ENCODE measurements around the gene VPS41.

VPS41 gene

GRCh38 chr7:38703093-38703492 lies 205.9 kb downstream of the VPS41 start:
- H3K4me1 ChIP-seq (ENCODE audit: control insufficient read depth, insufficient read depth, low read length, unreplicated experiment) = peaks cover 23% of the 10 kb centered on the region
- H3K27ac ChIP-seq (ENCODE audit: low read depth, low read length) = no peak overlapping the region
- no peak overlapping the region for H3K4me3 ChIP-seq (ENCODE audit: low read depth, low read length)
- no peak overlapping the region for H2AFZ ChIP-seq (ENCODE audit: low read length, unreplicated experiment)
- H3K36me3 ChIP-seq (ENCODE audit: insufficient read depth, low read length) = no peaks in the 10 kb centered on the region
- H3K79me2 ChIP-seq (ENCODE audit: control insufficient read depth, insufficient read depth, low read length, unreplicated experiment) = no peaks in the 10 kb centered on the region
- no peaks in the 10 kb centered on the region for H3K27me3 ChIP-seq (ENCODE audit: insufficient read depth, low read length)

DNA sequence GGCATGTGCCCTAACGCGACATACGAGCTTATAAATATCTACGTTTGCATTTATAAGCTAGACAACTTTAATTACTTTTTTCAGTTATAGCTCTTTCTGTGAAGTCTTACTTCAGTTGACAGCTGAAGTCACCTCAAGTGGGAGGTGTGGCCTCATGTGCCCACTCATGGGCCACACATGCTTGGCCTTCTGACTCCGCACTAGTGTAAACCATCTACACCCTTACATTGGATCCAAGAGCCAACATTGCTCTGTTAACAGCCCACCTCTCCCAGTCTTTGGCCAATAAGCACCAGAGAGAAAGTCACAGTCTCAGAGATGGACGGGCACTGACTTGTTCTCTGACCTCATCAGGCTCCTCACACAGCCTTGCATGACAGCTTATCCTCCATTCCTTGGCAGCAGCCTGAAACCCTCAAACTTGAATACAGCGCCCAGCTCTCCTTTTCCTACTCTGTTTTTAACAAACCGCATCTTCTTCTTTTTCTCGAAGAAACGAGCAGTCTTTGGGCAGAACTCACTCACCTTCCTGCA lies 206.9 kb downstream of the VPS41 start:
- H3K27me3 ChIP-seq (ENCODE audit: insufficient read depth, low read length) = no peaks in the 10 kb centered on the region
- no peak overlapping the region for H3K4me3 ChIP-seq (ENCODE audit: low read depth, low read length)
- peaks cover 23% of the 10 kb centered on the region for H3K4me1 ChIP-seq (ENCODE audit: control insufficient read depth, insufficient read depth, low read length, unreplicated experiment)
- H2AFZ ChIP-seq (ENCODE audit: low read length, unreplicated experiment) = no peak overlapping the region
- no peaks in the 10 kb centered on the region for H3K79me2 ChIP-seq (ENCODE audit: control insufficient read depth, insufficient read depth, low read length, unreplicated experiment)
- no peaks in the 10 kb centered on the region for H3K36me3 ChIP-seq (ENCODE audit: insufficient read depth, low read length)
- H3K27ac ChIP-seq (ENCODE audit: low read depth, low read length) = no peak overlapping the region

GRCh38 chr7:38700116-38700515 lies 208.9 kb downstream of the VPS41 start:
- no peak overlapping the region for H3K27ac ChIP-seq (ENCODE audit: low read depth, low read length)
- no peak overlapping the region for H3K4me3 ChIP-seq (ENCODE audit: low read depth, low read length)
- no peaks in the 10 kb centered on the region for H3K36me3 ChIP-seq (ENCODE audit: insufficient read depth, low read length)
- H3K79me2 ChIP-seq (ENCODE audit: control insufficient read depth, insufficient read depth, low read length, unreplicated experiment) = no peaks in the 10 kb centered on the region
- H3K4me1 ChIP-seq (ENCODE audit: control insufficient read depth, insufficient read depth, low read length, unreplicated experiment) = peaks cover 23% of the 10 kb centered on the region
- H2AFZ ChIP-seq (ENCODE audit: low read length, unreplicated experiment) = no peak overlapping the region
- H3K27me3 ChIP-seq (ENCODE audit: insufficient read depth, low read length) = no peaks in the 10 kb centered on the region

- Histone ChIP-seq H2AFZ (ENCODE audit: low read length, unreplicated experiment) (no peak overlapping the region), H3K4me1 (ENCODE audit: control insufficient read depth, insufficient read depth, low read length, unreplicated experiment) (peaks cover 17% of the 10 kb centered on the region), H3K79me2 (ENCODE audit: control insufficient read depth, insufficient read depth, low read length, unreplicated experiment) (no peaks in the 10 kb centered on the region), H3K27me3 (ENCODE audit: insufficient read depth, low read length) (no peaks in the 10 kb centered on the region), H3K4me3 (ENCODE audit: low read depth, low read length) (no peak overlapping the region), H3K36me3 (ENCODE audit: insufficient read depth, low read length) (no peaks in the 10 kb centered on the region), H3K27ac (ENCODE audit: low read depth, low read length) (no peak overlapping the region)
Measured at GRCh38 chr7:38699471-38699870, 209.5 kb downstream of the VPS41 start.

- H3K4me1 ChIP-seq (ENCODE audit: control insufficient read depth, insufficient read depth, low read length, unreplicated experiment) = peaks cover 3% of the 10 kb centered on the region
- no peaks in the 10 kb centered on the region for H3K79me2 ChIP-seq (ENCODE audit: control insufficient read depth, insufficient read depth, low read length, unreplicated experiment)
- no peaks in the 10 kb centered on the region for H3K36me3 ChIP-seq (ENCODE audit: insufficient read depth, low read length)
- no peak overlapping the region for H3K27ac ChIP-seq (ENCODE audit: low read depth, low read length)
- H3K27me3 ChIP-seq (ENCODE audit: insufficient read depth, low read length) = no peaks in the 10 kb centered on the region
- H3K4me3 ChIP-seq (ENCODE audit: low read depth, low read length) = no peak overlapping the region
- H2AFZ ChIP-seq (ENCODE audit: low read length, unreplicated experiment) = no peak overlapping the region
Measured at GRCh38 chr7:38694326-38694725, 214.7 kb downstream of the VPS41 start.

GRCh38 chr7:38686888-38687287 lies 222.1 kb downstream of the VPS41 start:
- no peak overlapping the region for H3K27ac ChIP-seq (ENCODE audit: low read depth, low read length)
- H3K4me1 ChIP-seq (ENCODE audit: control insufficient read depth, insufficient read depth, low read length, unreplicated experiment) = no peaks in the 10 kb centered on the region
- no peaks in the 10 kb centered on the region for H3K27me3 ChIP-seq (ENCODE audit: insufficient read depth, low read length)
- no peaks in the 10 kb centered on the region for H3K79me2 ChIP-seq (ENCODE audit: control insufficient read depth, insufficient read depth, low read length, unreplicated experiment)
- no peak overlapping the region for H3K4me3 ChIP-seq (ENCODE audit: low read depth, low read length)
- no peak overlapping the region for H2AFZ ChIP-seq (ENCODE audit: low read length, unreplicated experiment)
- no peaks in the 10 kb centered on the region for H3K36me3 ChIP-seq (ENCODE audit: insufficient read depth, low read length)

DNA sequence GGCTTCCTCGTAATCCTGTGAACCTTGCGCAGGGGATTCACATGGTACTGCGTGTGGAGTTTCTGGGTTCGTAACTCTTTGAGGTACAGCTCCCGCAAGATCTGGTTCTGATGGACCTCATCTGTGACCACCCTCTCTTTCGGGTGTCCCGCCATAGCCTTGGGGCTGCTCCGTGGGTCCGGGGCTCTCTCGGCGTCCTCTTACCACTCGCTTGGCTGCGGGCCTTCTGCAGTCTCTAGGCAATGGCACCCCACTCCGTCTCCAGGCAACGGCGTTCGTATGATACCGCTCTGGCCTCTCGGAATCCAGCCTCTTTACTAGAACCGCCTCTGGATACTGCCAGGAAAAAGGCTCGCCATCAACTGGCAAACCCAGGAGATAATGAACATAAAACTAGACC lies 223.1 kb downstream of the VPS41 start:
- H3K27ac ChIP-seq (ENCODE audit: low read depth, low read length) = no peak overlapping the region
- H2AFZ ChIP-seq (ENCODE audit: low read length, unreplicated experiment) = no peak overlapping the region
- no peaks in the 10 kb centered on the region for H3K4me1 ChIP-seq (ENCODE audit: control insufficient read depth, insufficient read depth, low read length, unreplicated experiment)
- H3K4me3 ChIP-seq (ENCODE audit: low read depth, low read length) = no peak overlapping the region
- H3K36me3 ChIP-seq (ENCODE audit: insufficient read depth, low read length) = no peaks in the 10 kb centered on the region
- no peaks in the 10 kb centered on the region for H3K79me2 ChIP-seq (ENCODE audit: control insufficient read depth, insufficient read depth, low read length, unreplicated experiment)
- no peaks in the 10 kb centered on the region for H3K27me3 ChIP-seq (ENCODE audit: insufficient read depth, low read length)

GRCh38 chr7:38682606-38683005 lies 226.4 kb downstream of the VPS41 start:
- no peaks in the 10 kb centered on the region for H3K27me3 ChIP-seq (ENCODE audit: insufficient read depth, low read length)
- no peaks in the 10 kb centered on the region for H3K36me3 ChIP-seq (ENCODE audit: insufficient read depth, low read length)
- H3K27ac ChIP-seq (ENCODE audit: low read depth, low read length) = no peak overlapping the region
- H3K79me2 ChIP-seq (ENCODE audit: control insufficient read depth, insufficient read depth, low read length, unreplicated experiment) = no peaks in the 10 kb centered on the region
- H3K4me1 ChIP-seq (ENCODE audit: control insufficient read depth, insufficient read depth, low read length, unreplicated experiment) = peaks cover 3% of the 10 kb centered on the region
- H2AFZ ChIP-seq (ENCODE audit: low read length, unreplicated experiment) = no peak overlapping the region
- H3K4me3 ChIP-seq (ENCODE audit: low read depth, low read length) = no peak overlapping the region

GRCh38 chr7:38681882-38682281 lies 227.1 kb downstream of the VPS41 start:
- Histone ChIP-seq H3K79me2 (ENCODE audit: control insufficient read depth, insufficient read depth, low read length, unreplicated experiment) (no peaks in the 10 kb centered on the region), H3K4me1 (ENCODE audit: control insufficient read depth, insufficient read depth, low read length, unreplicated experiment) (peaks cover 3% of the 10 kb centered on the region), H3K36me3 (ENCODE audit: insufficient read depth, low read length) (no peaks in the 10 kb centered on the region), H3K4me3 (ENCODE audit: low read depth, low read length) (no peak overlapping the region), H3K27ac (ENCODE audit: low read depth, low read length) (no peak overlapping the region), H2AFZ (ENCODE audit: low read length, unreplicated experiment) (no peak overlapping the region), H3K27me3 (ENCODE audit: insufficient read depth, low read length) (no peaks in the 10 kb centered on the region)

DNA sequence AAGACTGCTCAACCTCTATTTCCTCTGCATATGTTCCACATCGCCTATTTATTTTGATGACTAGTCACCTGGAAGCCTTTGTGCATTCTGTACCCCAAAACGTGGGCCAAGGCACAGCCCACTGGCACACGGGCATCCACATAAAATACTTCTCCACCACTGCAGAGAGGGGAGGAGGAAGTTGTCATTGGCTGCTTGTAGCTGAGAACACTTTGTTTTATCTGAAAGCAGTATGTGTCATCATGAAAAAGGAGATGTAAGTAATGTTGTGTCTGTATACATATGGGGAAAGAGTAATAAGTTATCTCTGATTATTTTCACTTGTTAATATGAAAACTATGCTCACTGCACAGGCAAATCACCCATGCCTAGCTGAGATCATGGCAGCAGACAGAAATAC lies 229.6 kb downstream of the VPS41 start:
- Histone ChIP-seq H3K36me3 (ENCODE audit: insufficient read depth, low read length) (no peaks in the 10 kb centered on the region), H2AFZ (ENCODE audit: low read length, unreplicated experiment) (no peak overlapping the region), H3K27me3 (ENCODE audit: insufficient read depth, low read length) (no peaks in the 10 kb centered on the region), H3K4me3 (ENCODE audit: low read depth, low read length) (no peak overlapping the region), H3K79me2 (ENCODE audit: control insufficient read depth, insufficient read depth, low read length, unreplicated experiment) (no peaks in the 10 kb centered on the region), H3K4me1 (ENCODE audit: control insufficient read depth, insufficient read depth, low read length, unreplicated experiment) (peaks cover 11% of the 10 kb centered on the region), H3K27ac (ENCODE audit: low read depth, low read length) (no peak overlapping the region)

DNA sequence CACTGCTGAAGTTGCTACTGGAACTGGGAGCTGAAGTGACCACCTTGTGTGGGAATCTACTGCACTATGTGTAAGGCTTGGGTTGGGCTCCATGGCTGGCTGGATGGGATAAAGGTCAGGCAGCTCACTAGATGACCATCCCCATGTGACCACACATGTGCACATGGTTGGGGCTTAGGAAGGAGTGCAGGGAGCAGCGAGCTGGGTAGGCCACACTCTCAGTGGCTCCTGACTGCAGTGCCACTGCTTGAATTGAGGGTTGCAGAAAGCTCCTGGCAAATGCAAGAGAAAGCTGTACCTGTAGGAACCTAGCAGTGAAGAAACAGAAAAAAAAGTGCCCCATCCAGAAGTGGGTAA lies 230.3 kb downstream of the VPS41 start:
- Histone ChIP-seq H3K27me3 (ENCODE audit: insufficient read depth, low read length) (no peaks in the 10 kb centered on the region), H2AFZ (ENCODE audit: low read length, unreplicated experiment) (no peak overlapping the region), H3K36me3 (ENCODE audit: insufficient read depth, low read length) (no peaks in the 10 kb centered on the region), H3K4me1 (ENCODE audit: control insufficient read depth, insufficient read depth, low read length, unreplicated experiment) (peaks cover 17% of the 10 kb centered on the region), H3K27ac (ENCODE audit: low read depth, low read length) (no peak overlapping the region), H3K4me3 (ENCODE audit: low read depth, low read length) (no peak overlapping the region), H3K79me2 (ENCODE audit: control insufficient read depth, insufficient read depth, low read length, unreplicated experiment) (no peaks in the 10 kb centered on the region)

All from ACC112 (cell line).